ENCODE measurements around the gene SEC24D. TPM values are rescaled to one million over a fixed set of nuclear protein-coding genes. Genes with fewer than 3 reads are reported as not detected.

The SEC24D gene
- total and polyA plus RNA-seq, 11 donors = 3.1 to 36.4 (median 14.8) TPM

- 85 to 96% (median 95%) methylated on average over 3 of the region's 3 CpGs for WGBS, 4 donors
- no peak for TF ChIP-seq POLR2A (IDR thresholded peaks at IDR 0.05)
- TF ChIP-seq CTCF (IDR thresholded peaks at IDR 0.05) = no peak
- Histone ChIP-seq H3K4me3 (no peak overlapping the region), H3K36me3 (peaks cover 0 to 83% (median 77%) of the 10 kb centered on the region in 9 donors), H3K9me3 (no peaks in the 10 kb centered on the region), H3K27me3 (no peaks in the 10 kb centered on the region), H3K27ac (no peak overlapping the region), H3K4me1 (no peaks in the 10 kb centered on the region)
- intact Hi-C loops (cut with DNase I) = no loop called here
- DNase-seq (no peak), ATAC-seq (no peak)
These were observed 112.6 kb downstream of the SEC24D start for GRCh38 chr4:118723369-118723768.

- H3K27ac ChIP-seq = no peak overlapping the region
- H3K36me3 ChIP-seq = peaks cover 0 to 70% (median 60%) of the 10 kb centered on the region in 9 donors
- TF ChIP-seq POLR2A (IDR thresholded peaks at IDR 0.05) (no peak), CTCF (IDR thresholded peaks at IDR 0.05) (no peak)
- DNase-seq (no peak), ATAC-seq (no peak)
- H3K4me1 ChIP-seq = no peaks in the 10 kb centered on the region
- H3K27me3 ChIP-seq = no peaks in the 10 kb centered on the region
- intact Hi-C loops (cut with DNase I) = no loop called here
- no peak overlapping the region for H3K4me3 ChIP-seq
- 98 to 100% (median 99%) methylated on average over 1 of the region's 1 CpG for WGBS, 4 donors
- H3K9me3 ChIP-seq = no peaks in the 10 kb centered on the region
These were observed 114.2 kb downstream of the SEC24D start for GRCh38 chr4:118721752-118722151.

GRCh38 chr4:118718511-118719170, 117.3 kb downstream of the SEC24D start:
- intact Hi-C loops (cut with DNase I) = no loop called here
- Histone ChIP-seq H3K4me3 (no peak overlapping the region), H3K4me1 (no peaks in the 10 kb centered on the region), H3K9me3 (no peaks in the 10 kb centered on the region), H3K27ac (no peak overlapping the region), H3K36me3 (peaks cover 0 to 53% (median 40%) of the 10 kb centered on the region in 9 donors), H3K27me3 (no peaks in the 10 kb centered on the region)
- DNase-seq (no peak), ATAC-seq (no peak)
- 91 to 96% (median 95%) methylated on average over 4 of the region's 4 CpGs for WGBS, 4 donors
- TF ChIP-seq POLR2A (IDR thresholded peaks at IDR 0.05) (no peak), CTCF (IDR thresholded peaks at IDR 0.05) (no peak)

- Histone ChIP-seq H3K27me3 (no peaks in the 10 kb centered on the region), H3K36me3 (peaks cover 0 to 51% (median 27%) of the 10 kb centered on the region in 9 donors), H3K27ac (no peak overlapping the region), H3K4me3 (no peak overlapping the region), H3K9me3 (no peaks in the 10 kb centered on the region), H3K4me1 (no peaks in the 10 kb centered on the region)
- no peak for TF ChIP-seq POLR2A (IDR thresholded peaks at IDR 0.05)
- no peak for TF ChIP-seq CTCF (IDR thresholded peaks at IDR 0.05)
- intact Hi-C loops (cut with DNase I) = no loop called here
- DNase-seq = no peak
- 44 to 52% (median 45%) methylated on average over 3 of the region's 3 CpGs for WGBS, 4 donors
- peak in 2 of 4 donors; percentile 13 to 34 for ATAC-seq
These were observed 119.6 kb downstream of the SEC24D start for GRCh38 chr4:118716304-118716703.

Measured in heart left ventricle (tissue), 16 donors.